IPS-NIHi7 (cell line): ENCODE results near the gene METTL13.

ENCODE experiments used
- DNase-seq: peaks from one replicate; pipeline ENCODE4 v3.0.0; 2012; ENCODE audit warnings: mixed read lengths; ENCODE audit errors: extremely low spot score

METTL13 gene

GRCh38 chr1:171845998-171846397 is 64.5 kb downstream of the METTL13 start:
- DNase-seq = no peak
